CD4-positive, alpha-beta T cell treated with Interleukin-1 beta for 1 hour (primary cell): ENCODE data around the gene PTPRF.
"Not testable (repeated sequence)": the region's sequence is repeated elsewhere in the genome, so short reads cannot be mapped to it uniquely, and the experiment has no call there.

Experiments
- DNase-seq, 2 donors: peaks; one replicate each; pipeline ENCODE4 v3.0.0-alpha.2; 2020 to 2022

The PTPRF gene

DNA sequence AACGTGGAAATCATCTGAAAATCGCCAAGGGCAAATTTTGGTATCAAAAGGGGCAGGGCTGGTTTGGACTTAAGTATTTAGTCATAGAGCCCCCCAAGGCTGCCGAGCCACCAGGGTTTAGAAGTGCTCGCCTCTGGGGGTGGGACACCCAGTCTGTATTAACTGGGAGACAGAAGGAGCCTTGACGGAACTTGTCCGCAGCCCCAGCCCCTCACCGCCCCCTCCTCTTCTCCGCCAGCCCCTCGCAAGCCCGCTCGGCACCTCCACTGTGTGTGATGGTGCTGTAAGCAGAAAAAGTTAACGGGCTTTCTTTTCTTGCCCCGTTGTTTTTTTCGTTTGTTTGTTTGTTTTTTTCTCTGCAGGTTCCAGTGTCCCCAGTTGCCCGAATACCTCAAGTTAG, 81.7 kb downstream of the PTPRF start:
- DNase-seq: no peak

DNA sequence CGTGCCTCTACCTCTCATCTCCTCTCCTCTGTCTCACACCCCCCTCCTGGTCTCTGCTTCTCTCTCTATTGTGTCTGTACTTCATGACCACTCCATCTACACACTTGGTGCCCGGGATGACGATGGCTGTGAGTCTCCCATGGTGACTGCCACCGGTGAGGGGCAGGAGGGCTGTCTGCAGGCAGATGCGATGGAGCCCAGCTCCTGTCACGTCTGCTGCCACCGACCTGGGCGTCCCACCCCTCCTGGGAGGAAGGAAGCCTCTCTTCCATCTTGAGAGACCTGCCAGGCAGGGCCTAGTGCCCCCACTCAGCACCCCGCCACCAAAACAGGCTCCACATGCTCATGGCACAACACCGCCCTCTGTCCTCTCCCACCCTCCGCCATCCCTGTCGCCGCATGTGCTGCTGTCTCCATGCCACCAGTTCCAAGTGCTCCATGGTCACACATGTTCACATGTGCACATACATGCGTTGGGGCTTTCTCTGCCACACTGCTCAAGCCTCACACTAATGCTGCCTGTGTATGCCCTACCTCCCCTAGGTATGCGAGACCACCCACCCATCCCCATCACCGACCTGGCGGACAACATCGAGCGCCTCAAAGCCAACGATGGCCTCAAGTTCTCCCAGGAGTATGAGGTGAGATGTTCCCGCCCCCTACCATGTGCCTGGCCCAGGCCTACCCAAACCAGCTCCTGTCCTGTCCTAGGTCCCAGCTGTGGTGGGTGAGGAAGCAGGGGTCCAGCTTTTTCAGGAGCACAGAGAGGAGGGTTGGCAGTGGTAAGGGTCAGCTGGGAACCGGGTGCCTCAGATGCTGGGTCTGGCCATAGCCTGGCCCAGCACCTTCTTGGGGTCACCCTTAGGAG, 82.6 kb downstream of the PTPRF start:
- no peak for DNase-seq

DNA sequence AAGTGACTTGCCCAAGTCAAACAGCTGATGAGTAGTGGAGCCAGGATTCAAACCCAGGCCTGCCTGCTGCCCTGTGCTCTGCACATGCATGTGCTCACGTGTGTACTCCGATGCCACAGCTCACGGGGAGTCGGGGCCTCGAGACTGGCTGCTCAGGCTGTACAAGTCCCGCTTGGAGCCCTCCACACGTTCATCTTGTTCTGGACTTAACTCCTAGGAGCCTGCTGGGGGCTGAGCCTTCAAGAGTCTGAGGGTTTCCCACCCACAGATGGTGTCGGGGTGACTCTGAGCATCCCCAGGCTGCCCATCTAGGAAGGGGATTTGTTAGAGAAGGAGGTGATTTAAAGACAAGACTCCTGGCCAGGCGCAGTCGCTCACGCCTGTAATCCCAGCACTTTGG, 83.5 kb downstream of the PTPRF start:
- no peak for DNase-seq

DNA sequence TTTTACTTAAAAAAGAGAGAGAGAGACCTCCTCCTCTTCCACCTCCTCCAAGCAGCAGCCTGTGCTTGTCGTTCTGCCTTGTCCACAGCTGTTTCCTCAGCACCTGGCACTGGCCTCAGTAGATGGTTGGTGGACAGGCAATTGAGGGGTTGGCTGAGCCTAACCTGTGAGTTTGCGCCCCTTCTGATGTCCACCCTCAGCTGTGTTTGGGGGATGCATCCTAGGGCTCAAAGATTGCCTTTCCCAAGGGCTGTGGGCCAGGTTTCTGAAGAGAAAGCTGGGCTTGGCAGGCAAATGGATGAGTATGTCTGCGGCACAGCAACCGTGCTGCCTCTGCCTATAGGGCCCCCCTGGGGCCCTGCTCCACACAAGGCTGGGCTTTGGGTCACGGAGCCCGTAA, 84.2 kb downstream of the PTPRF start:
- DNase-seq: no peak

DNA sequence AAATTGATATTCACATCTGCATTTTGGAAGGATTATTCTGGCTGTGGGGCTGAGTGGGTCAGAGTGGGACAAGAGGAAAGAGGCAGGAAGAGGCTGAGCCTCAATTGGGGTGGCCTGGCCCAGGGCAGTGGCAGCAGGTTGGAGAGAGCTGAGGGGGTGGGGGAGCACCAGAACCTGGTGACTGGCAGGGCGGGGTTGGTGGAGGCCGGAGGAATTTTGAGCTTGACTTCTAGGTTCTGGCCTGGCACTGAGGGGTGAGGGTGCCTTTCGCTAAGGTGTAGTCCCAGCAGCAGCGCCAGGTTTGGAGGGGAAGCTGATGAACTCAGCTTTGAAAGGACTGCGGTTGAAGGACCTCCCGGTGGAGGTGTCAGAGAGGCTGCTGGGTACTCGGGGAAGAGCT, 85.7 kb downstream of the PTPRF start:
- no peak for DNase-seq

DNA sequence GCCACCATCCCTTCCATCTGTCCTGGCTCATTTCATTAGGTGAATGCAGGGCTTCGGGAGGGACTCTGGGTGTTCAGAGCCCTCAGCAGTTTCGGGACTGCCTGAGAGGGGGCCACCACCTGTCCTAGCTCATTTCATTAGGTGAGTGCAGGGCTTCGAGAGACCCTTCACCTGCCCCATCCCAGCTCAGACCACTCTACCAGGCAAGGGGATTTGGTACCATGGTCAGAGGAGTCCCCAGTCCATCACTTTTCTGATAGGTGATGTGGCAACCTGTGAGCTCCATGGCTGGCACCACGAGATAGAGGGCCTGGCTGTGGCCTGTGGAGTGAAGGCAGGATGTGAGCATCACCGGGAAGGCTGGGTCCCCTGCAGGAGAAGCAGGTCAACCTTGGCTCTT, 86.3 kb downstream of the PTPRF start:
- no peak for DNase-seq

DNA sequence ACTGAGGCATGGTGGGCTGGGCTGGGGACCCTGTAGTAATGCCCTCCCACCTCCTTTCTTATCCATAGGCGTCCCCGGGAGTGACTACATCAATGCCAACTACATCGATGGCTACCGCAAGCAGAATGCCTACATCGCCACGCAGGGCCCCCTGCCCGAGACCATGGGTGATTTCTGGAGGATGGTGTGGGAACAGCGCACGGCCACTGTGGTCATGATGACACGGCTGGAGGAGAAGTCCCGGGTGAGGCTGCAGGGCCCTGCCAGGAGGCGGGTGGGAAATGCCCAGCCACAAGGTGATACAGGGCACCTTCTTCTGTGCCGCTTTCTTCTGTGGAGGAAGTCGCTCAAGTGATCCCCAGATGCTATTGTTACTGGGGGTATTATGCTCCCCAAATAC, 87.0 kb downstream of the PTPRF start:
- no peak for DNase-seq

DNA sequence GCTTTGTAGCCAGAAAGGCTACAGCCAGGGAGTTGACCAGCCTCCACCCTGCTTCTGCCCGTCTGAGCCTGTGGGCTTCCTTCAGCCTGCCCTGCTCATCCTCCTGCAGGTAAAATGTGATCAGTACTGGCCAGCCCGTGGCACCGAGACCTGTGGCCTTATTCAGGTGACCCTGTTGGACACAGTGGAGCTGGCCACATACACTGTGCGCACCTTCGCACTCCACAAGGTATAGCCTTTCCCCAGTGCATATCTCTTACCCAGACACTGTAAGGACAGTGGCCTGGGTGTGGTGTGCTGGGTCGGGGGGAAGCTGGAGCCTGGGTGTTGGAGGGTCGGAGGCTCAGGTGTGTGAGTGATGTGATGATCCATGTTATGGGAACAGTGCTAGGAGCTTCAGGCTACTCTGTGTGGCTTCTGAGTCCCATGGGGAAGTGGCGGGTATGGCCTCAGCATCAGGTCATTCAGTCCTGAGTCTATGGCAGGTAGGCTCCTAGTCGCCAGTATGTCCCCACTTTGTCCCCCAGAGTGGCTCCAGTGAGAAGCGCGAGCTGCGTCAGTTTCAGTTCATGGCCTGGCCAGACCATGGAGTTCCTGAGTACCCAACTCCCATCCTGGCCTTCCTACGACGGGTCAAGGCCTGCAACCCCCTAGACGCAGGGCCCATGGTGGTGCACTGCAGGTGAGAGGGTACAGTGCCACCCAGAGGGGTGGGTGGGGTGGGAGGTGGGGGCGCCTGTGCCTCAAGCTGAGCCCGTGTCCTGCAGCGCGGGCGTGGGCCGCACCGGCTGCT, 88.0 kb downstream of the PTPRF start:
- DNase-seq: no peak

DNA sequence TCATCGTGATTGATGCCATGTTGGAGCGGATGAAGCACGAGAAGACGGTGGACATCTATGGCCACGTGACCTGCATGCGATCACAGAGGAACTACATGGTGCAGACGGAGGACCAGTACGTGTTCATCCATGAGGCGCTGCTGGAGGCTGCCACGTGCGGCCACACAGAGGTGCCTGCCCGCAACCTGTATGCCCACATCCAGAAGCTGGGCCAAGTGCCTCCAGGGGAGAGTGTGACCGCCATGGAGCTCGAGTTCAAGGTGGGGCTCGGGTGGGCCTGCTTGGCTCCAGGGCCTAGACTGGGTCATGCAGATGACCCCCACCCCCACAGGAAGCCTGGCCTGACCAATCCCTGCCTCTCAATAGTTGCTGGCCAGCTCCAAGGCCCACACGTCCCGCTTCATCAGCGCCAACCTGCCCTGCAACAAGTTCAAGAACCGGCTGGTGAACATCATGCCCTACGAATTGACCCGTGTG, 88.7 kb downstream of the PTPRF start:
- no peak for DNase-seq

DNA sequence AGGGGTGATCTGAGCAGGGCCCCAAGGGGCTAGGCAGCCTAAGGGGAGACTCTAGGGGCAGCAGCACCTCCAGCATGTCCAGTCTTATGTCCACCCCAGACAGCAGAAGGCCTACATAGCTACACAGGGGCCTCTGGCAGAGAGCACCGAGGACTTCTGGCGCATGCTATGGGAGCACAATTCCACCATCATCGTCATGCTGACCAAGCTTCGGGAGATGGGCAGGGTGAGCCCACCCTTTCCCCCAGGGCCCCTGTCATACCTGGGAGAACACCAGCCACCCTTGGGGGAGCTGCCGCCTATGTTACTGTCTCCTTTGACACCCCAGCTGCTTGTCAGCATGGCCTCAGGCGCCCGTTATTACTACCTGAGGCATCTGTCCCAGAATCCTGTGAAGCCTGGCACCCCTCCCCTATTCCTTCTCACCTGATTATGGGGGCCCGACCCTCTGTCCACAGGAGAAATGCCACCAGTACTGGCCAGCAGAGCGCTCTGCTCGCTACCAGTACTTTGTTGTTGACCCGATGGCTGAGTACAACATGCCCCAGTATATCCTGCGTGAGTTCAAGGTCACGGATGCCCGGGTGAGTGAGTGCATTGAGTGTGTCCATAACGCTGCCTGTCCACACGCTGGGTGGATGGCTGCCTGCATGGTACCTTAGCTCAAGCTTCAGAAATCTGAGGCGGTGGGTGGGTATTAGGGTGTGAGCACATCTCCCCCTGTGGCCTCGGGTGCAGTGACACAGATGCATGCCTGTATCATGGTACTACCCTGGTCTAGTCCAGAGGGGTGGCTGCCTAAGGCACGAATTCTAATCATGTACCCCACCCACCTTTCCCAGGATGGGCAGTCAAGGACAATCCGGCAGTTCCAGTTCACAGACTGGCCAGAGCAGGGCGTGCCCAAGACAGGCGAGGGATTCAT, 89.6 kb downstream of the PTPRF start:
- no peak for DNase-seq

DNA sequence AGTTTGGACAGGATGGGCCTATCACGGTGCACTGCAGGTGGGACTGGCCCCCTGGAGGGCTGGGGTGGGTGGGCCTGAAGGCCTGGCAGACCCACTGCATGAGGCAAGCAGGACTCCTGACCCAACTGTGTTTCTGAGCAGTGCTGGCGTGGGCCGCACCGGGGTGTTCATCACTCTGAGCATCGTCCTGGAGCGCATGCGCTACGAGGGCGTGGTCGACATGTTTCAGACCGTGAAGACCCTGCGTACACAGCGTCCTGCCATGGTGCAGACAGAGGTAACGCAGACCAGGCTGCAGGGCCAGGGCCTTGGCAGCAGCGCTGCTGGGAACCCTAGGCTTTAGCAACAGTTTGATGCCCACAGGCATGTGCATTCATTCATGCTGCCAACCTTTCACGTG, 90.3 kb downstream of the PTPRF start:
- DNase-seq: no peak

DNA sequence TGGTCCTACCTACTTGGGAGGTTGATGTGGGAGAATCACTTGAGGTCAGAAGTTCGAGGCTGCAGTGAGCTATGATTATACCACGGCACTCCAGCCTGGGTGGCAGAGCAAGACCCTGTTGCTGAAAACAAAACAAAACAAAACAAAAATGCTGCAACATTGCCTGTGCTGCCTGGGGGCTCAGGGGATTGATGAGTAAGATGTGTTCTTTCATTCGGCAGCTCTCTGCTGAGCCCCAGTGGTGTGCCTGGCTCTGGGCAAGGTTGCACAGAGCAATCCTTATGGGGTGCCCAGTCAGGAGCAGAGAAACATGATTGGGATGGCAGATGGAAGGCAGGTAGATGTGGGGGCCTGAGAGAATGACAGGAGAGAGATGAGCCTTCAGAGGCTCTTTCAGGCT, 90.7 kb downstream of the PTPRF start:
- DNase-seq: no peak

DNA sequence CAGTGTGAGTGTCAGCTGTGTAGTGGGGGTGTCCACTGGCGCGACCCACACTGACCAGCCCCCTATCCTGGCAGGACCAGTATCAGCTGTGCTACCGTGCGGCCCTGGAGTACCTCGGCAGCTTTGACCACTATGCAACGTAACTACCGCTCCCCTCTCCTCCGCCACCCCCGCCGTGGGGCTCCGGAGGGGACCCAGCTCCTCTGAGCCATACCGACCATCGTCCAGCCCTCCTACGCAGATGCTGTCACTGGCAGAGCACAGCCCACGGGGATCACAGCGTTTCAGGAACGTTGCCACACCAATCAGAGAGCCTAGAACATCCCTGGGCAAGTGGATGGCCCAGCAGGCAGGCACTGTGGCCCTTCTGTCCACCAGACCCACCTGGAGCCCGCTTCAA, 91.2 kb downstream of the PTPRF start:
- no peak for DNase-seq

DNA sequence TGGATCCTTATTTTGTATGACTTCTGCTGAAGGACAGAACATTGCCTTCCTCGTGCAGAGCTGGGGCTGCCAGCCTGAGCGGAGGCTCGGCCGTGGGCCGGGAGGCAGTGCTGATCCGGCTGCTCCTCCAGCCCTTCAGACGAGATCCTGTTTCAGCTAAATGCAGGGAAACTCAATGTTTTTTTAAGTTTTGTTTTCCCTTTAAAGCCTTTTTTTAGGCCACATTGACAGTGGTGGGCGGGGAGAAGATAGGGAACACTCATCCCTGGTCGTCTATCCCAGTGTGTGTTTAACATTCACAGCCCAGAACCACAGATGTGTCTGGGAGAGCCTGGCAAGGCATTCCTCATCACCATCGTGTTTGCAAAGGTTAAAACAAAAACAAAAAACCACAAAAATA, 91.8 kb downstream of the PTPRF start:
- no peak for DNase-seq

DNA sequence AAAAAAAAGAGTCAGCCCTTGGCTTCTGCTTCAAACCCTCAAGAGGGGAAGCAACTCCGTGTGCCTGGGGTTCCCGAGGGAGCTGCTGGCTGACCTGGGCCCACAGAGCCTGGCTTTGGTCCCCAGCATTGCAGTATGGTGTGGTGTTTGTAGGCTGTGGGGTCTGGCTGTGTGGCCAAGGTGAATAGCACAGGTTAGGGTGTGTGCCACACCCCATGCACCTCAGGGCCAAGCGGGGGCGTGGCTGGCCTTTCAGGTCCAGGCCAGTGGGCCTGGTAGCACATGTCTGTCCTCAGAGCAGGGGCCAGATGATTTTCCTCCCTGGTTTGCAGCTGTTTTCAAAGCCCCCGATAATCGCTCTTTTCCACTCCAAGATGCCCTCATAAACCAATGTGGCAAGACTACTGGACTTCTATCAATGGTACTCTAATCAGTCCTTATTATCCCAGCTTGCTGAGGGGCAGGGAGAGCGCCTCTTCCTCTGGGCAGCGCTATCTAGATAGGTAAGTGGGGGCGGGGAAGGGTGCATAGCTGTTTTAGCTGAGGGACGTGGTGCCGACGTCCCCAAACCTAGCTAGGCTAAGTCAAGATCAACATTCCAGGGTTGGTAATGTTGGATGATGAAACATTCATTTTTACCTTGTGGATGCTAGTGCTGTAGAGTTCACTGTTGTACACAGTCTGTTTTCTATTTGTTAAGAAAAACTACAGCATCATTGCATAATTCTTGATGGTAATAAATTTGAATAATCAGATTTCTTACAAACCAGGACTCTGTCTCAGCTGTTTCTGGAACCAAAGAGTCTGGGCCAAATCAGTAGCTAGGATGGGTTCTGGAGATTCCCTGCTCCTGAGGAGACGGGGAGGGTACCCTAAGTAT, 92.5 kb downstream of the PTPRF start:
- DNase-seq: no peak

DNA sequence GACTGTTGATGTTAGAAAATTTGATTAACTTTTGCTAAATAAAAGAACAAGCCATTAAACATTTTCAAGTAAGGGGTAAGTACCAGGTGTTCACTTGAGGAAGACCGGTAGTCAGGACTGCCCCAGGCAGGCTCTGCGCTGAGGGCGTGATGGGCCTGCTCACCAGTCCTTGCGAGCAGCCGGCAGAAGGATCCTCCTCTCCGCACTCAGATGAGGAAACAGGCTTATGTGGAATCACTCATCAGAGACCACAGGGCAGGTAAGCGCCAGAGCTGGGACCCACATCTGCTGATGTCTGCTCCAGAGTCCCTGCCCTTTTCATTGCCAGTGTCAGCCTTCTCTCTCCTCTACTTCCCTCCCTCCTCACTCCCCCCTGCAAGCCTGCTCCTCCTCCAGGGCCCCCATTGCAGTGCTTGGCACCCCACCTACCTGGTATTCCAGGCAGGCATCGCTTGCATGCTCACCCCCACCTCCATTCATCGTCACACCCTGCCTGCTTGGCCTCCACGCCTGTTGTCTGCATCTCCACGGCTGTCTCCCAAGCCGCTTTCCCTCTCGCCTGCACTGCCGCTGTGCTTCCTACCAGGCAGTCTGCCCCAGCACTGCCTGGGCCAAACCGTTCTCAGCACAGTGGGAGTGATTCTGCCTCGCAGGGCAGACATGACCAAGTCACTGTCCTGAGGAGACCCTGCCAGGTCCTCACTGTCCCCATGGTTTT, 94.5 kb downstream of the PTPRF start:
- no peak for DNase-seq

DNA sequence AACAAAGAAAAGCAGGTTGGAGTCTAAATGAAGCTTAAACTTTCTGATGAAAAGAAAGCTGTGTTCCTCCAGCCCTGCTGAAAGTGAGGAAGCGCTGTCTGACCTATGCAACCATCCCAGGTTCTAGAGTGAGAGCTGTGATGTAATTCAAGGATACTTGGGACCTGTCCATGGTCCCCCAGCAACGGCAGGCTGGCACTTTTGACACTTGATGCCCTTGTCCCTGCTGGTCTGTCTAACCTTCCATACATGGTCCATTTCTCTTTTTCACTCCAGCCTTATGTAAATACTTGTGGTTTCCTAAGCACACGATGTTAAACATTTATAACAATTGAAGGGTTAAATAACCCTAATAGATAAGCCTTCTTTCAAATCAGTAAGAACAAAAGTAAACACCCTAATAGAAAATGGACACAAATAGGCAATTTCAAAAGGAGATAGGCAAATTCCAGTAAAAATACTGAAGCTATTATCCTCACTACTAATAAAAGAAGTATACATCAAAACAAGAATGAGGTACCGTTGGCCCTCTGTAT, 101.5 kb downstream of the PTPRF start:
- no peak for DNase-seq

DNA sequence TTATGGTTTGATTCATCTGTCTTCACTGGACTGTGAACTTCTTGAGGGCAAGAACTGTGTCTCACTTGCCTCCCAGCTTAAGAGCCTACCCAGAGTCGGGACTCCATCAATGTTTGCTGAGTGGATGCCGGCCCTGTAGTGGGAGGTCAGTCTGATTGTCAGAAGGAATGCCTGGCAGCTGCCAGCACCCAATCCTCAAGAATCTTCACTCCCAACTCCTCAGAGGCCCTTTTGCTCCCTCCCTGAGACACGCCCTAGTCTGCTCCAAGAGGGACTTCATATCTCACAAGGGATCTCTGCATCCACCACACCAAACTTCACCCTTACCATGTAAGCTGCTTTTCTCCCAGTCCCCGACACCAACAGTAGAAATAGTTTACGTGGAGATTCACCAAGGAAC, 104.0 kb downstream of the PTPRF start:
- no peak for DNase-seq

DNA sequence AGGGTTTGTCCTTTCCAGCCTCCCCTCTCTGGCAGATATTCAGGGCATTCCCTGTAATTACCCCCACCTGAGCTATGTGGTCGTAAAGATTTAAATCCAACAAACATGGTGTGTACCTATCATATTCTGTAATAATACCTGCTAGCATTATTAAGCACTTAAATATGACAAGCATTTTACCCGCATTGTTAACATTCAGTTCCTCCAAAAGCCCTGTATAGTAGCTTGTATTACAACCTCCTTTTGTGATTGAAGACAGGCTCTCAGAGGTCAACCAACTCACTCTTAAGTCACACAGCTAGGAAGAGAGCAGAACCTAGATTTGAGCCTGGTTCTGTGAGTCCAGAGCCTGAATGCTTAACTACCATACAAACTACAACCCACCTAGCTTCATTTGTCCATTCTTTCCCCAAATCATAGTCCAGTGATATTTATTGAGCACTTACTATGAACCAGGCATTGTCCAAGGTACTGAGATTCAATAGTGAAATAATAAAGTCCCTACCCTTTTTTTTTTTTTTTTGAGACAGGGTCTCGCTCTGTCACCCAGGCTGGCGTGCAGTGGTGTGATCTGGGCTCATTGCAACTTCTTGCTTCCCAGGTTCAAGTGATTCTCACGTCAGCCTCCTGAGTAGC, 105.4 kb downstream of the PTPRF start:
- DNase-seq: no peak

DNA sequence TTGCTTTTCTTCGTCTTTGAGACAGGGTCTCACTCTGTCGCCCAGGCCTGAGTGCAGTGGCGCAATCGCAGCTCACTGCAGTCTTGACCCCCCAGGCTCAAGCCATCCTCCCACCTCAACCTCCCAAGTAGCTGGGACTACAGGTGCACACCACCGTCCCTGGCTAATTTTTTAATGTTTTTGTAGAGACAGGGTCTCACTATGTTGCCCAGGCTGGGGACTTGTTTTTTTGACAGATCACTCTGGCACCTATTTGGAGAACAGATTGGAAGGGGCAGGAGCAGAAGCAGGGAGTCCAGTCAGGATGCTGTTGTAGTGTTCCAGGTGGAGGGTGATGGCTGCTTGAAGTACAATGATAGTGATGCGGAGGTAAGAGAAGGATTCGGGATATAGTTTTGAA, 106.6 kb downstream of the PTPRF start:
- no peak for DNase-seq

DNA sequence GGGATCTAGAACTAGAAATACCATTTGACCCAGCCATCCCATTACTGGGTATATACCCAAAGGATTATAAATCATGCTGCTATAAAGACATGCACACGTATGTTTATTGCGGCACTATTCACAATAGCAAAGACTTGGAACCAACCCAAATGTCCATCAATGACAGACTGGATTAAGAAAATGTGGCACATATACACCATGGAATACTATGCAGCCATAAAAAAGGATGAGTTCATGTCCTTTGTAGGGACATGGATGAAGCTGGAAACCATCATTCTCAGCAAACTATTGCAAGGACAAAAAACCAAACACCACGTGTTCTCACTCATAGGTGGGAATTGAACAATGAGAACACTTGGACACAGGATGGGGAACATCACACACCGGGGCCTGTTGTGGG, 107.7 kb downstream of the PTPRF start:
- not testable (repeated sequence) for DNase-seq
